HG02840 (cell line): Measurements from ENCODE around the gene KHDC1L.
"Not testable (repeated sequence)": the region's sequence is repeated elsewhere in the genome, so short reads cannot be mapped to it uniquely, and the experiment has no call there.

ENCODE experiments used
- ATAC-seq: cut with Tn5 transposase; IDR thresholded peaks from one replicate; pipeline ENCODE4 v1.9.1; 2021; ENCODE audit warnings: mild to moderate bottlenecking, moderate library complexity, moderate number of reproducible peaks; ENCODE audit not compliant: unreplicated experiment, low FRiP score

KHDC1L gene

DNA sequence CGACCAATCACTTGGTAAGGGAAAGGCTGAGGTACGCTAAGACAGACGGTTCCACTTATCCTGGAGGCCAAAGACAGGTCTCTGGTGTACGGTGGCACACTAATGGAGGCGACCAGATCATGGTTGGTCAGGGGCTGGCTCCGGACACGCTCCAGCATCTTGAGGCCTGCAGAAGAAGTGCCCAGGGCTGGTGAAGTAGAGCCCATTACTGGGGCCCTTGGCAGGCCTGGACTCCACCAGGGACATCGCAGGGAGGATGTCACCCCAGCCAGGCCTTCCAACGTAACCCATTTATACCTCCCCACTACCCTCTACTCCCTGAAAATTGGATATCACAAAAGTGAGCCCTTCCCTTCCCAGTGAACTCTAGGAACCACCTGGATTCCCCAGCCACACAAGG is 16.2 kb downstream of the KHDC1L start:
- ATAC-seq: no peak

- no peak for ATAC-seq
These were observed 18.0 kb downstream of the KHDC1L start for GRCh38 chr6:73207221-73207837.

- ATAC-seq: no peak
These were observed 21.0 kb downstream of the KHDC1L start for GRCh38 chr6:73204252-73204651.

DNA sequence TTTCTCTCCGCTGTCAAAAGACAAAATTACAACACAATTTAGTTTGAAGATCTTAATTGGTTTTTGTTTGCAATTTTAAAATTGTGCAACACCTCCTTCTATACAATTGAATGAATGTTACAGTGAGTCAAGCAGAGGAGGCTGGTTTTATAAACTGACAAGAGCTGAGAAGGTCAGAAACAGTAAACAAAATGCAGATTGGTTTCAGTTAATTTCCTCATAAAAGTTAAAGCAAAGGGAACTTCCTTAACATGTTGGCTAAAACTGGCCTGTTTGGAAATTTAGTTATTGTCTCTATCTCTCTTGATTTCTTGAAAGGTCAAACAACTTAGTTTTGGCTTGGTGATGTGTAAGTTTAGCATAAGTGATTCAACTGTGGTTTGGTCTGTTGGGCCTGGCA is 22.2 kb downstream of the KHDC1L start:
- no peak for ATAC-seq

DNA sequence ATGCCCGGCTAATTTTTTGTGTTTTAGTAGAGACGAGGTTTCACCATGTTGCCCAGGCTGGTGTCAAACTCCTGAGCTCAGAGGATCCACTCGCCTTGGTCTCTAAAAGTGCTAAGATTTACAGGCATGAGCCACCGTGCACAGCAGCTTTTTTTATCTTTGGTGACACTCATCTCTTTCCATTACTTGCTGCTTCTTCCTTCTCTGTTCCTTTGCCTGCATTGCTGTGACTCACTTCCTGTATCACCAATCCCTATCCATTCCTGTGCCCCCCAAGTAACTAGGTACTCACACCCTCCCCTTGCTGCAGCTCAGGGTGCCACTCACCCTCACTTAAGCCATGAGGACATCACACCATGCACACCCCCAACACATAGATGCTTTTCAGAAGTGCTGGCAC is 24.6 kb downstream of the KHDC1L start:
- ATAC-seq: no peak

GRCh38 chr6:73200247-73200646 is 25.0 kb downstream of the KHDC1L start:
- no peak for ATAC-seq

DNA sequence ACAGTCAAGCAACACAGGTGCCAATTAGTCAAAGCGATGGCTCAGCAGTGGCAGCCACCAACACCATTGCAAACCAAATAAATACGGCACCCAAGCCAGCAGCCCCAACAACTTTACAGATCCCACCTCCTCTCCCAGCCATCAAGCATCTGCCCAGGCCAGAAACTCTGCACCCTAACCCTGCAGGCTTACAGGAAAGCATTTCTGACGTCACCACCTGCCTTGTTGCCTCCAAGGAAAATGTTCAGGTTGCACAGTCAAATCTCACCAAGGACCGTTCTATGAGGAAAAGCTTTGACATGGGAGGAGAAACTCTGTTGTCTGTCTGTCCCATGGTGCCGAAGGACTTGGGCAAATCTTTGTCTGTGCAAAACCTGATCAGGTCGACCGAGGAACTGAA is 30.6 kb downstream of the KHDC1L start:
- ATAC-seq: no peak

- ATAC-seq: not testable (repeated sequence)
These were observed 32.0 kb downstream of the KHDC1L start for GRCh38 chr6:73193302-73193701.

GRCh38 chr6:73182021-73182607 is 43.2 kb downstream of the KHDC1L start:
- ATAC-seq: no peak

DNA sequence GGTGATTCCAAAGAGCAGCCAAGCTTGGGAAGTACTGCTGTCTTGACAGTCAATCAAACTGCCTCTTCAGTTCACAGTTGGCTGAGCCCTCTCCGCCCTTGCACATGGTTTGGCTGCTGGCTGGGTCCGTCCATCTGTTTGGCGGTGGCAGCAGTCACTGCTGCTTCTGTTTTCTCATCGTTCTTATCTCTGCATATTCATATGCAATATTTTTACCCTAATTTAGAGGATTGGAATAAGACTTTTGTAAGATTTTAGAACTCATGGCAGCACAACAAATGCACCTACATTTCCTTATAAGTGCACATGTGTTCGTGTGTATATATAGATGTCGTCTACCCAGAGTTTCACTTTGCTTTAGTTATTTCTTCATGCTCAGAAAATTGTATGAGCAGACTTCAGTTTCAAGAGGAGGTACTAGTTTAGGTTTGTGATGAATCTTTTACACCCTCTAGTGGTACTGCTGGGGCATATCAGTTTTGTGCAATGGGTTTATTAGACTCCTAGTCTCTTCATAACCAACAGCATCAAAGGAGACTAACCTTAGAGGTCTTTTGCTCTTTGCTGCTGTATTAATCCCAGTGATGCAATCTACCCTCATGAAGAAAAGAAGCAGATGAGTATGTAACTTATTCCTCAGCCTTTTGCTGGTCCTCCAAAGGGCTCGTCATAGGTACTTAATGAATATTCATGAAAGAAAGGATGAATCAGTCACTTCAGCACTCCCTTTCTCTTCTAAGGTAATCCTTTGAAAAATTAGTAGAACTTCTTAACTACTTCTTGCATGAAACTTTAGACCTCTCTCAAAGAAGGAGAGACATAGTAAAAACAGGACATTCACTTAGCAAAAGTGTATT is 44.3 kb downstream of the KHDC1L start:
- ATAC-seq: peak; percentile 81

DNA sequence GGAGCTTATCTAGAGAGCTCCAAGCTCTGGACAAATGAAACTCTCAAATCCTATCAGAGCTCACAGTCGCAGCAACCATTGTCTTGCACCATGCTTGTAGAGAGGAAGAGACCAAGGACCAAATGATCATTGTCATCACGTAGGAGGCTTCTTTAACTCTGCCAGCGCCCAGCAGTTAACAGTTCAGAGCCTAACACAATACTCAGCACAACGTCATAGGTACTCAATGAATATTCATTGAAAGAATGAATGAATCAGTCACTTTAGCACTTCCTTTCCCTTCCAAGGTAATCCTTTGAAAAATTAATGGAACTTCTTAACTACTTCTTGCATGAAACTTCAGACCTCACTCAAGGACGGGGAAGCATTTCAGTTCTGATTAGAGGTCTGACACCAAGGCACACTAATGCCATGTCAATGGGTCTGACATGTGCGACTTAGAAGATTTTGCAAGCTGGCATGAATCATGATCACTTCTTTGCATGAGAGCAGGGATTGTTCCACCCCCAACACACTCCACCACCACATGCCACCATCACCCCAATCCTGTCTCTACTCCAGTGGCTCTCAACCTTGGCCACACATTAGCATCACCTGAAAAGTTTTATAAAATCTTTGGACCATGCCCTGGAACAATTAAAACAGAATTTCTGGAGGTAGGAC is 45.1 kb downstream of the KHDC1L start:
- no peak for ATAC-seq

DNA sequence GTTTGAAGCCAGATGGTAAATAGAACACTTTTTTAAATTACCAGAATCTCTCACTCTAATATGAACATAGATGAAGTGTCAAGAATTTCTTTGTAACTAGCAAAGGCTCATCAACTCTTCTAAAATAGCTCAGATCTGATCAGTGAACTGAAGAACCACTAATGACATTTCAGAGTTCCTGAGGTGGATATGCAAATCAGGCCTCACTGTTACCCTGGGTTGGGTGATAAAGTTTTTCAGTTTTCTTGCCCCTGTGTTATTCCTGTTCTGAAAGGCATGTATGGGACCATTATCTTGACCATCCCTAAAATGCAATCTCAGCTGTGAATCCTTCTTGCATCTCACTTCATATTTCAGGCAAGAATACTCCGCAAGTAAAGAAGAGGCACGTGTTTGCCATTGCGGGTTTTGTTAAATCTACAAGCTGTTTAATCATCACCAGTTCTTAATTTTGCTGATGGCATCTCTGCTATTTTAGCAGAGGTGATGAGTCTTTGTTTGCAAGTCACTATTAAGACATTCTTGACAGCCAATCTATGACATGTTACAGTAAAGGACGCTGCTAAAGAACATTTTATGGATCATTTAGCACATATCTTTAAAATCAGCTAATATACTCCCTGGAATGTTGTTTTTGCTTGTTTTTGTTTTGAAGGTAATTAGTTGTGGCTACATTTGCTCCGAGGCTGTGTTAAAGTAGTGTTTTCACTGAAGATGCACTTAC is 47.9 kb downstream of the KHDC1L start:
- ATAC-seq: peak; percentile 57

DNA sequence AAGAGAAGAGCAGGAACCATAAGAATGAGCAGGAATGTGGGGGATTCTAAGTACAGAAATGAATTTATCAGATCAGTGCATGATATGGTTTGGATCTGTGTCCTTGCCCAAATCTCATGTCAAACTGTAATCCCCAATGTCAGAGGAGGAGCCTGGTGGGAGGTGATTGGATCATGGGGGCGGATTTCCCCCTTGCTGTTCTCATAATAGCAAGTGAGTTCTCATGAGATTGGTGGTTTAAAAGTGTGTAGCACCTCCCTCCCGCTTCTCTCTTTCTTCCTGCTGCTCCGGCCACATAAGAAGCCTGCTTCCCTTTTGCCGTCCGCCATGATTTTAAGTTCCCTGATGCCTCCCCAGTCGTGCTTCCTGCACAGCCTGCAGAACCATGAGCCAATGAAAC is 49.2 kb downstream of the KHDC1L start:
- ATAC-seq: no peak

DNA sequence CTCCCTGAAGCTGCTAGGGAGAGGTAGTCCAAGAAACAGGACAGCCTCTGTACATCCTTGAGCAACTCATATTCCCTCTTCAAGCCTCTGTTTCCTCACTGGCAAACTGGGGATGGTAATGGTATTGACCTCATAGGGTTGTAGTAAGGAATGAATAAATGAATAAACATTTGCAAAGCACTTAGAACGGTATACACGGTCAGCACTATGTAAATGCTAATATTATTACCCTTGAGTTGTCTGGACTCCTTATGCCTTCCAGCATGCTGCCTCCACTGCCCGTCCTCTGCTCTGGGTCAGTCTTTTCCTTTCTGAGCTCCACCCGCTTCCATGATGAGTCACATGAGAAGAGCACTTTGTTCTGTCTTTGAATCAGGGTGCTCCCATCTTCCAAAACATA is 50.6 kb downstream of the KHDC1L start:
- no peak for ATAC-seq
